ENCODE measurements around the gene CDH4.

CDH4 gene

DNA sequence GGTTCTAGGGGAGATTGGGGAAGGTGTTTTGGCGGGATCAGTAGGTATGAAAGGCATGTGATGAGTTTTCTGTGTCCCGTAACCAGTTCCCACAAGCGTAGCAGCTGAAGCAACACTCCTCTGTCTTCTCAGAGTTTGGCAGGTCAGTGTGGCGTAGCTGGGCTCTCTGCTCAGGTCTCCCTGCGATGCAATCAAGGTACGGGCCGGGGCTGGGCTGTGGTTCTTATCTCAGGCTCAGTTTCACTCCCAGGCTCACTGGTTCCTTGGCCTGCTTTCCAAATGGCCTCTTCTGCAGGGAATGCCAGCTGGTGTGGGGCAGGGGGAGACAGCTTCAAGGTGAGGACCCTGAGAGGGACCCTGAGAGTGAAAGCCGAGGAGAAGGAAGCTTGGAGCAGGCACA, 280.7 kb downstream of the CDH4 start:
- no peak for DNase-seq (ENCODE audit: low read depth, low spot score)

DNA sequence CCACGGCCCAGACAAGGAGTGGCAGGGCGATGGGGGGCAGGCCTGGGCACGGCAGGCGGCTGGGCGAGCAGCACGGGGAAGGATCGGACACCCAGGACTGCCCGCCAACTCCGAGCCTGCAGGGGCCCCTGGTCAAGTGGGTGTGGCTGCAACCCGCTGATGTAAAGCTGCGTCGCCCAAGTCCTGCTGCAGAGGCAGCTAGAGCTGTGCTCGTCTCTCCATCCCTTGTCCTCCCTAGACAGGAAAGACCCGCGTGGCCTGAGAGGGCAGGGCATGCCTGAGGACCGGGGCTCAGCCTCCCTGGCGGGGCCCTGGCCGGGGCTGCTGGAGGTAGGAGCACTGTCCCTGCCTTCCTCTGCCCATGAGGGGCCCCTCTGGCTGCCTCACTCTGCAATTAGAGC, 281.2 kb downstream of the CDH4 start:
- DNase-seq (ENCODE audit: low read depth, low spot score), result no peak

DNA sequence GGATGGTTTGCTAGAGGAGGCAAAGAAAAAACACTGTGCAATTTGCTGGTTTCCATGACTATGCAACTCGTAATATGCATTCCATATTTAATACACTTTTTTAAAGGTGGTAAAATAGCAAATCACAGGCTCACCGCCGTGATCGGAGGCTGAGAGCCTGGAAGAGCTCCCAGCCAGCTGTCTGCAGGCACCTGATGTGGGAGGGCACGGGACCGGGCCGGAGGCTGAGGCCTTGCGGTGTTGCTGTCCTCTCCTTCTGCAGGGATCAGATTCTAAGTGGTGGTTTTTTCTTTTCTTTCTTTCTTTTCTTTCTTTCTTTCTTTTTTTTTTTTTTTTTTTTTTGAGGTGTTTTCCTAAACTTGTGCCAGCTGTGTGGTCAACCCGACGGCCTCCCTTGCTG, 282.3 kb downstream of the CDH4 start:
- no peak for DNase-seq (ENCODE audit: low read depth, low spot score)

DNA sequence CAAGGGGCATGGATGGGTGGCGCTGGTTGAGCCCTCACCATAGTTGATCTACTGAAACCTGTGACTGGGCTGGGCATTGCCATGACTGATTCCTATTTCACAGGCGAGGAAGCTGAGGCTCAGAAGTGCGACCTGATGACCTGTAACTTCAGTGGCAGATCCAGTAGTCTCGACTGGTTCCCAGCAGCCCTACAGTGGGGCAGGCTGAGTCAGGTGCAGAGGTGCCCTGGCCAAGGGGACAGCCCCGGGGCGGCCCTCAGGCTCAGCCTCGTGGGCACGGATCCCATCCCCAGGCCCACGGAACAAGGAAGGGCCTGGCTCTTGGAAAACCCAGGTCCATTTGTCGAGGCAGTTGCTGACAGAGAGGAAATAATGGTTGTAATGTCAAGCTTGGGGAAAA, 283.0 kb downstream of the CDH4 start:
- DNase-seq (ENCODE audit: low read depth, low spot score), result no peak

DNA sequence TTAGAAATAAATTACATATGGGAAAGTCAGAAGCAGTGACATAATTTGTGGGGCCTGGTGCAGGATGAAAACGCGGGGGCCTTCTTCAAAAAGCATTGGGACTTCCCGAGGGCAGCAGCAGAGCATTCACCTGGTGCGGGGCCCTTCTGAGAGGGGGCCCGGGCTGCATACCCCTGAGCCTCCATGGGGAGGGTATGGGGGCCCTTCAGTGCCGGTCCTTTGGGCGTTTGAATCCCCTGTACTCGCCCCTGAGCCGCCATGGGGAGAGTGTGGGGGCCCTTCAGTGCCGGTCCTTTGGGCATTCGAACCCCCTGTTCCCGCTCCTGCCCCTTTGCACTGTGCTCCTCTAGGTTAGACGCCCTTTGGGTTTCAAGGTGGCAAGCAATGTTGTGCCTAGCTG, 283.5 kb downstream of the CDH4 start:
- no peak for DNase-seq (ENCODE audit: low read depth, low spot score)

DNA sequence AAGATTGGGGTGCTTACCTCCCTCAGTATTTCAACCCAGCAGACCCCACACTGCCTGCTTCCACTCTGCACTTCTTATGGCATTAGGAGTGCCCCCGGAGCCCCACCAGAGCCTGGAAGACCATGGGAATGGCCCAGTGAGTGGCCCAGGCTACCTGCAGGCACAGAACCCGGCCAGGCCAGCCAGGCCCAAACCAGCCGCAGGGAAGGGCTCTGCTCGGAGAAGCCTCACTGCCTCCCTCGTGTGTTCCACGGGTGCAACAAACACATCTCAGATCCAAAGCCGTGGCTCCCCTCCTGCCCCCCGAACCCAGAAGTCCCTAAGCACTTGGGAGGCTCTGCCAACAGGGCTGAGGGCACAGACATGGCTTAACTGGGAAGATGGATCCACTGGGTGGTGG, 283.9 kb downstream of the CDH4 start:
- DNase-seq (ENCODE audit: low read depth, low spot score), result no peak

DNA sequence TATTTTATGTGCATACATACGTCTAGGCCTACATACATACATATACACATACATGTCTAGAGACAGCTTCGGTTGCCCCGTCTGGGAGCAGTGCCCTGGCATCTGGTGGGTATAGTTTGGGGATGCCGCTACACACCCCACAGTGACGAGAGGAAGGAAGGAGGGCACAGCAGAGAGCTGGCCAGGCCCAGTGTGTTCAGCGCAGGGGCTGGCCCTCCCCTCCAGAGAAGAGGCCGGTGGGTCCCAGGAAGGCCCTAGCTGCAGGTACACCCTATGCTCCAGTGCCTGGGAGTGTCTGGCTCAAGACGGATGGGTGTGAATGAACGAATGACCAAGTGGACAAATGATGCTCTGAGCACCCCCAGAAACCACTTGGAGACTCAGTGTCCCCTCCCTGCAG, 284.6 kb downstream of the CDH4 start:
- no peak for DNase-seq (ENCODE audit: low read depth, low spot score)

DNA sequence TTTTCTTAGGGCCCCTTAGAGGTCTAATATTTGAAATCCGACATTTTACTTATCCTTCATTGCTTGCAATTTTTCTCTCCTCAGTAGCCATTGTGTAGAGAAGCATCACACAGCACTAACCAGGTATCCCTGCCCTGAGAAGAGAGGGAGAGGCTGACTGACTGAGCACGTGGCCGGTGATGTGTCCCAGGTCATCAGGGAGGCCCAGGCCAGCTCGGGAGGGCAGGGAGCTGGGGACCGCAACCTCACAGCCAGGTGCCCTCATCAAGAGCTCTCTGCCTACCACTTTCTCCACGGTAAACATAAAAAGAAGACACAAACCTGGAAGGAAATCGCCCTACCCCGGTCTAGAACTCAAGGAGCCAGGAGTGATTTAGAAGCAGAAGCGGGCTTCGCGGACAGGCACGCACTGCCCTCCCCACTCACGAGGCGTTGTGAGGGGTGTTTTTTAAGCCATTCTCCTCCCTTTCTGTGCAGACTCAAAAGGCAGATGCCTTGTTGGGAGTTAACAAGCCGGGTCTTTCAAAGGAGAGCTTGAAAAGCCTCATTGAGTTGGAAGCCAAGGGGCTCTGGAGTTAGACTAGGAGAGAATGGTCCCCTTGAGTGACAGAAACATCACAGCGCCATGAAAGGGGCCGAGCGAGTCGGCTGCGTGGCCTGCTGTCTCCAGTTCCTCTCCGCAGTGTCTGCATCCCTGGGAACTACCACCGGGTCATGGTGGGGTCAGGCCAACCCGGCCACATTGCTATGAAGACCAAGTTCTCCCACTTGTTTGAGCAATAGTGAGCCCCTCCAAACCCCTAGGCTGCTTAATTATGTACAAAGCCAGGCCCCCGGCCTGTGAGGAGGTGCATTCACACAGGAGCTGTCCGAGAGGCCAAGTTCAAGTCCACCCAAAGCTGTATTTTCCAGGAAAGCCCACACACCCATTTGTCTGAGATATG, 285.4 kb downstream of the CDH4 start:
- no peak for DNase-seq (ENCODE audit: low read depth, low spot score)

DNA sequence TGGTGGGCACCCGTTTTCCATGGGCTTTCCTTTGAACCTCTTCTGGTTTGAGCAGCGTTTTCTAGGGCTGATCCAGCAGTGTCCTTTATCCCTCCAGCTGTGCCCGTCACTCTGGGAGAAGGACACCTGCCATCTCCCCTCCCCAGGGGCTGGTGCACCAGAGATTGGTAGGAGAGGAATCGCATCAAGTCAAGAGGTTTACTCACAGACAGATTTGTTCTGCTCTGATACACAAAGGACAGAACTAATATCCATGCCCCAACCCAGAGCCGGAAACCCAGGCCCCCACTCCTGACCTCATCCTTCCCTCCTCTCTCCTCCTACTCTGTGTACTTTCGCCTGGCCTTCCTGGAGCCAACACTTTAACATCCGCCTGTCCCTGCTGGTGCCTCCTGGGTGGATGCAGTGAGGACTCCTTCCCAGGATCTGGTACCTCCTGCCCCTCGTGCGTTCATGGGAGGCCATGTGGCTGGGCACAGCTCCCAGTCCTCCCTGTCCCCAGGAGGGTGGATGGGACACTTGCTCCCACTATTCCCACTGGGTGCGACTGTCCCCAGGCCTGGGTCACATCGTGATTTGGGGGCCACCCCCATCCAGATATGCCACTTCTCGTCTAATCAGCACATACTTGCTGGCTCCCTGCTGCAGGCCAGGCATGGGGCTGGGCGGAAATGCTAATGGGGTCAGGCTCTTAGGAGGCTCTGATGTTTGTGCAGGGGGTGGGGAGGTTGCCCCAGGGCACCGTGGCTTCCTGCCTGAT, 286.3 kb downstream of the CDH4 start:
- no peak for DNase-seq (ENCODE audit: low read depth, low spot score)

DNA sequence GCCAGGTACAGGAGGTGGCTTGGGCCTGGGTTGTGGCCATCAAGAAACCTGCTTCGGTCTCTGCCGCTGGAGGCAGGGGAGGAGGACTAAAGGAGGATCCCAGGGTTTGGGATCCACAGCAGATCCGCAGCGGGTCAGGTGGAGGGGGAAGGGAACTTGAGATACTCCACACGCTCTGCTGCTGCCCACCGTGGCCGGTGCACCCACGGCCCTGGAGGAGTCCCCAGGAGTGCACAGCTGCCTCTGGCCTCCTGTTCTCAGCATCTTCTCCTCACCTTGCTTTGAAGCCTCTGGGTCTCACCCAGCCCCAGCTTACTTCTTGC, 286.8 kb downstream of the CDH4 start:
- DNase-seq (ENCODE audit: low read depth, low spot score), result no peak

DNA sequence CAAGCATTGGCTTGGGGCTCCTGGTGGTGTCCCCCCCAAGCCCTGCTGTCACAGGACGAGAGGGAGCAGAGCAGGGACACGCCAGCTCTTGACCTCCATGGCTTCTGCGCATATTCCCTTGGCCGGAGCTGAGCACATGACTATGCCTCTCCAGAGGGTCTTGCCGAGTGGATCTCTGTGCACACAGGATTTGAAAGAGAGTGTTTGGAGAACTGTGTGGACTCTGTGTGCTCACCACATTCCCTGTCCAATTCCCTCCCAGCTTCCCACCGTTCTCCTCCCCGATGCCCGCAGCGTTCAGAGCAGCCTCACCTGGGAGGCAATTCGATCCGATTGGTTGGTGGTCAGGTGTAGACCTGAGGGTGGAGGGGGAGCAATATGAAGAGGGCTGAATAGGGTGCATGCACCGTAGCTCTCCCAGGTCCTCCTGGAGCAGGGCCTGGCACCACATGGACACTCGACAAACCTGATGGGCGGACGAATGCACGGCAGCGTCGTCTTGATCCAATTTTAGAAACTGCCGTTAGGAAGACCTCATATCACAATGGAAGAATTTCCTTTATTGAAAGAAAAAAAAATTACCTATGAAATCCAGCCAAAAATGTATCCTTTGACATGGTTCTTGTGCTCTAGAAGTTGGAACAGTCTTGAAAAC, 287.8 kb downstream of the CDH4 start:
- DNase-seq (ENCODE audit: low read depth, low spot score), result no peak

DNA sequence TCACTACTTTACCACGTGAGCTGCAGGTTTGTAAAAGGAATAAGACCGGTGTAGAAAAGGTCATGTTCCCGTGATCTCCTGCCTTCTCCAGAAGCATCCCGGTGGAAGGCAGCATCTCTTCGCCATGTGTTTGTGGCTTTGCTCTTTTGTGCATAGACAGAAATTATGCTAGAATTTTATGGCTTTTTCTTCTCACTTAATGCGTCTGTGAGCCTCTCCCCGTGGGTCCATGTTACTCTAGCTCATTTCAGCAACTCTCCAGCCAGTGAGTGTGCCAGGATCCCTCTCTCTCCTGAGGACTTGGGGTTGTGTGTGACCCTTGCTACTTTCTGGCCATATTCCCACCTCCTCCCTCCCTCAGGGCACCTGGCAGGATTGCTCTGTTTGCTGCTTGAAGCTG, 289.5 kb downstream of the CDH4 start:
- DNase-seq (ENCODE audit: low read depth, low spot score), result no peak

DNA sequence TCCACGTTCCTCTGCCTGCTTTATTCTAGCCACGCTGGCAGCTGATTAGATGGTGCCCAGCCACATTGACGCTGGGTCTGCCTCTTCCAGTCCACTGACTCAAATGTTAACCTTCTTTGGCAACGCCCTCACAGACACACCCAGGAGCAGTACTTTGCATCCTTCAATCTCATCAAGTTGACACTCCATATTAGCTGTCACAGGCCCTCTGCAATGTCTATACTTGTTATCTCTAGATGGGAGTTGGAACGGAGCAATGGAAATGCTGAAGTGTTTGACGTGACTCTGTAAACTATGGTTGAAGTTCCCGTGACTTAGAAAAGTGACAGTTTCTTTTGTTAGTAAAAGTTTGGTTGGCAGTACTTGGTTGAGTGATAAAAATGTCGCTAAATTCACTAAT, 291.0 kb downstream of the CDH4 start:
- DNase-seq (ENCODE audit: low read depth, low spot score), result no peak

DNA sequence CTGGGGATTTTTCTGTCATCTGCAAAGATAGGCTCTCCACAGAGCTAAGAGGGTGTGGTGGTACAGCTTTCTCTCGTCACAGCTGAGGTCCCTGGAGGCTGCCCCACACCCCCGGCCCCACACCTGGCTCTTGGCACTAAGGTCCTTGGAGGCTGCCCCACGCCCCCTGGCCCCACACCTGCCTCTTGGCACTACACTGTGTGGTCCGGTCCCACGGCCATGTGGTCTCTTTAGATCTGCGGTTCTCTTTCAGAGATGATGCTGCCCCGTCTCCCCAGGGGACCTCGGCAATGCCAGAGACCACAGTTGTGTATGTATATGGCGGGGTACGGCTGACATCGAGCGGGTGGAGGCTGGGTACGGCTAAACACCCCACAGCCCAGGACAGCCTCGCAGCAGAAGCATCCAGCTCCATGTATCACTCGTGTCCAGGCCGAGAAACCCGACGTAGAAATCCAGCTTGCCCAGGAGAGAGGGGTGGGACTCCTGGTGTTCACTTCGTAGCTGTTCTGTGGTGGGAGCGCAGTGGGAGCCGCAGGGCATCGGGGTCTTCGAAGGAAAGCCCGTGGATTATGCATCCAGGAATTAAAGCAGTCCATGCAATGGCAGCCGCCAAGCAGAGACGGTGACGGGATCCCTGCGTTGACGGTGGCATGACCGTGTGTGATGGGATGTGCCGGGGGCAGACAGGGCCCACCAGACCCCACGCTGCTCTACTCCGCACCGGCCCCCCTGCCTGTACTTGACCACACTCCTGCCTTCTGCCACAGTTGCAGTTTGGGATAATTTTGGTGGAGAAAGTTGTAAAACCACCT, 292.1 kb downstream of the CDH4 start:
- DNase-seq (ENCODE audit: low read depth, low spot score), result no peak

DNA sequence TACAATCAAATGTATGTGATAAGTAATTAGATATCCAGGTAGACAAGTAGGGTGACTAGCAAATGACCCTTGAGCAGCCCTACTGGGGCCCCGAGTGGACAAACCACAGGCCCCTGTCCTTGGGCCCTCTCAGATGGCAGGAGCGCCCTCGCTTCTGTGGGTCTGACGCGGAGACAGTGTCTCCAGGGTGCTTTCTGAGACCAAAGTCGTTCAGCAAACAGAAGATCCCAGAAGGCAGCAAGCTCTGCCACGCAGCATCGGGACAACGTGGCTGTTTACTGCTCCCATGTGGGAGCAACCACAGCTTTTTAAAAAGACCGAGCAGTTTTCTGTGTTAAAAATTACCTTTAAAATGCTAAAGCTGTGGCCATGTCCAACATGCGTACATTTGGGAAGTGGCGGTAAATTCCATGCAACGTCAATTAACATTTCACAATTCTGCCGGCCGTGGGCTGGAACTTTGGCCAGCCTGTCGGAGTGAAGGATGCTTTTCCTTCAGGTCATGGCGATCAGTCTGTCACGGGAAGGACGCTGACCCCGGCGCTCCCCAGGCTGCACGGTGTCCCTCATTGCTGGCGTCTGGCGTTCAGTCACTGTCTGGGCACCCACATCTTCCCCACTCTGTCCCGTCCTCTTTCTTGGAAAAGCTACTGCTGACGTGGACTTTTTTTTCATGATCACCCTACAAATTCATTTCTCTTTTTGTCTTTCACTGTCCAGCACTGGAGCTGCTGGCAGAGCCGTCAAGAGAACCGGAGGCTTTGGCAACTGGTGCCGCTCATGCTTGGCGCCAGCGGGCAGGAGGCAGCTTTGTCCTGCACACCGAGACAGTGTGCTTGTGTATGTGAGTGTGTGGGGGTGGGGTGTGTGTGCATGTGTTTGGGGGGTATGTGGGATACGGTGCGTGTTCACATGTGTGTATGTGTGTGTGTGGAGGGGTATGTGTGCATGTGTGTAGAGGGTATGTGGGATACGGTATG, 293.1 kb downstream of the CDH4 start:
- no peak for DNase-seq (ENCODE audit: low read depth, low spot score)

DNA sequence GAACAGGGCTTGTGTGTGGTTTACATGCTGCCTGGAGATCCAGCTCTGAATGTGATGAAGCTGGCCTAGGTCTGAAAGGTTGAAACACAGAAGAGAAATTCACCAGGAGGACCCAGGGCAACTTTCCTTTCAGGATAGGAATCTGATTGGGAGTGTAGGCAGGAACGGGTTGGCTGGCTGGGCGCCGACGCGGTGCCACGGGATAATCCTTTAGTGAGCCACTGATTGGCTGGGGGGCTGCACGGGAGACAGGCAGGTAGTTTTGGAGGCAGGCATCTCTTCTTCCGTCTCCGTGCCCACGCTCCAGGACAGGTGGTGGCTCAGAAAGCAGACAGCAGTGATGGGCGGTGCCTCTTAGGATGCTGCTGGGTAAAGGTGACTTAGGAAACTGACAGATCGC, 294.6 kb downstream of the CDH4 start:
- DNase-seq (ENCODE audit: low read depth, low spot score), result no peak

DNA sequence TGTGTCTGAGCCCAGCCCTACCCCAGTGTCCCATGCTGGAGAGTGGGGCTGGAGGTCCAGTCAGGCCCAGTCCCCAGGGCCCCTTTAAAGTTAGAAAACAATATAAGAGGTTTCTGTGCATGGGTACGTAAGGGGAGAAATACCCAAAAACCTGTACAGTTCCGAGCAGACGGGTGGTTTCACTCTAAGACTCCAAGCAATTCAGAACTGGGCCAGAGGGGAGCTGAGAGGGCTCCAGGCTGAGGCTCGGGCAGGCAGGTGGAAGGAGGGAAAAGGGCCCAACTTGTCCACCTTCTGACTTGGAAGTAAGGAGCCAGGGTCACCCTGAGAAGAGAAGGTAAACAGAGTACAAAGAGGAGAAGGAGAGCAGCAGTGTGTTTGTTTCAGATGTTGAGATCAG, 296.0 kb downstream of the CDH4 start:
- DNase-seq (ENCODE audit: low read depth, low spot score), result no peak

DNA sequence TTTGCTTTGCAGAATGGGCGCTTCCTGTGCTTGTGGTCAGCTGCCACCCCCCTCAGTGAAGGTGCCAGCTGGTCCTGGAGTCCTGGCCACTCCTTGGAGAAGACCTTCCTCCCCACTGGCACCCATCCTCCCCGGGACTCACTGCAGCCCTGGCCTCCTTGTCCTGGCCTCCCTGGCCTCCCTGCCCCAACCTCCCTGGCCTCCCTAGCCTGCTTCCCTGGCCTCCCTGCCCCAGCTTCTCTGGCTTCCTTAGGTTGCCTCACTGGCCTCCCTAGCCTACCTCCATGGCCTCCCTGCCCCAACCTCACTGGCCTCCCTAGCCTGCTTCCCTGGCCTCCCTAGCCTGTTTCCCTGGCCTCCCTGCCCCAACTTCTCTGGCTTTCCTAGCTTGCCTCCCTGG, 297.8 kb downstream of the CDH4 start:
- DNase-seq (ENCODE audit: low read depth, low spot score), result no peak

DNA sequence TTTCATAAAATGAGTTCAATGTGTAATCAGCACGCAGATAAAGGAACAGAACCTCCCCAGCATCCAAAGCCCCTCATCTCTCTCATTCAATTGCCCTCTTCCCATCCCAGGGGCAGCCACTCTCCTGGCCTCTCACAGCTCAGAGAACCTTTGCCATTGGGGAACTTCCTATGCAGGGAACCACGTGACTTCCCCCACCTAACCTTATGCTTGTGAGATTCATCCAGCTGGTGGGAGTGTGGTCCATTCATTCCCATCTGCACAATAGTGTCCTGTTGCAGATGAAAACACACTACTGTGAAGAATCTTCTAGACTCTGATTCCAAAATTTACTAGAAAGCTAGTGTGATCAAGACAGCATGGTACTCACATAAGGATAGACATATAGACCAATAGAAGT, 299.3 kb downstream of the CDH4 start:
- no peak for DNase-seq (ENCODE audit: low read depth, low spot score)

DNA sequence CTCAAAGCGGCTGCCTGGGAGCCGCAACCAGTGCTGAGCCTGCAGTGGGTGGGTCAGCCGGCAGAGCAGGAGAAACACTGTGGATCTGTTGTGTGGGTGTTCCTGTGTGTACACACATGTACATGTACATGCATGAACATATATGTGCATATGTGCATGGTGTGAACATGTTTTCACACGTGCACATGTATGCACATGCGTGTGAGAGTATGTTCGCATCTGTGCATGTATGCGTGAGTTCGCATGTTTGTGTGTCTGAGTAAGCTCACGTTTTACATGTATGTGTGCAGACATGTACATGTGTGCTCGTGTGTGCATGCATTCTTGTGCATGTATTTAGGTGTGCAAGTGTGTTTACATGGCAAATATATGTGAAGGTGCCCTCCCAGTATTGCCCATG, 302.6 kb downstream of the CDH4 start:
- DNase-seq (ENCODE audit: low read depth, low spot score), result no peak

DNA sequence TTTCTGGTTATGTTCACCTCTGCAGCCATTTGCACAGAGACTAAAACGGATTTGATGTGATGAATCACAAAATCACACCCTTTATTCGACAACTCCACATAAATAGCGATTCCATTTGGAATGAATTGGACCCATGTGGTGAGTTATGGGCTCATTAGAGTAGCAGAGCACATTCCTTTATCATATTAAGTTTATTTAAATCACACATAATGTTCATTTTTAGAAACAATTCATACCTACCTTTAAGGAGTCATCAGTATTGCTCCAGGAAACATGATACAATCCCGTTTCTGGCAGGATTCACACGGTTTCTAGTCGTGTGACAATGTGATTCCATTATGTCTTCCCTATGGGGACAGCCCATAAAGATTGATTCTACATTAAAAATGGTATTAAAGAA, 303.5 kb downstream of the CDH4 start:
- no peak for DNase-seq (ENCODE audit: low read depth, low spot score)
